ENCODE measurements around the gene ZNF765.

DNA sequence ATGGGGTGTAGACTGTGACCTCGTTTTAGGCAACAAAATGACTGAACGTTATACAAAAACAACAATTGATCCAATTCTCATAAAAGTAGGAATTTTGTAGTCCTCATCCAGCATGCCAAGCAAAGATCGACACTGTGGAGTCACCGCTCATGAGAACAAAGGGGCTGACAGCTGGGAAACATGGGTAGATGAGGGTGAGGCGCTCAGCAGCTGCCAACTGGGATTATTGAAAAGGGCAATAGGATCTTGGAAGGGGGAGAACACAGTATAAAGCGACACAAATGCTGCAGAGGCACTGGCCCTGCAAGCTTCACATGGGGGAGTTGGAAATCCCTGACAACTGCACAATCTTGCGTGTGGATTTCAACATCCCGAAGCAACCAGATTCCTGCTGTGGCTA lies 5.4 kb upstream of the ZNF765 start:
- TF ChIP-seq, protein P1, sequence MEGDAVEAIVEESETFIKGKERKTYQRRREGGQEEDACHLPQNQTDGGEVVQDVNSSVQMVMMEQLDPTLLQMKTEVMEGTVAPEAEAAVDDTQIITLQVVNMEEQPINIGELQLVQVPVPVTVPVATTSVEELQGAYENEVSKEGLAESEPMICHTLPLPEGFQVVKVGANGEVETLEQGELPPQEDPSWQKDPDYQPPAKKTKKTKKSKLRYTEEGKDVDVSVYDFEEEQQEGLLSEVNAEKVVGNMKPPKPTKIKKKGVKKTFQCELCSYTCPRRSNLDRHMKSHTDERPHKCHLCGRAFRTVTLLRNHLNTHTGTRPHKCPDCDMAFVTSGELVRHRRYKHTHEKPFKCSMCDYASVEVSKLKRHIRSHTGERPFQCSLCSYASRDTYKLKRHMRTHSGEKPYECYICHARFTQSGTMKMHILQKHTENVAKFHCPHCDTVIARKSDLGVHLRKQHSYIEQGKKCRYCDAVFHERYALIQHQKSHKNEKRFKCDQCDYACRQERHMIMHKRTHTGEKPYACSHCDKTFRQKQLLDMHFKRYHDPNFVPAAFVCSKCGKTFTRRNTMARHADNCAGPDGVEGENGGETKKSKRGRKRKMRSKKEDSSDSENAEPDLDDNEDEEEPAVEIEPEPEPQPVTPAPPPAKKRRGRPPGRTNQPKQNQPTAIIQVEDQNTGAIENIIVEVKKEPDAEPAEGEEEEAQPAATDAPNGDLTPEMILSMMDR (conservative IDR thresholded peaks at IDR 0.05; ENCODE audit: low read length), result no peak
- TF ChIP-seq EZH2phosphoT487 (IDR thresholded peaks at IDR 0.05; ENCODE audit: borderline replicate concordance, low read depth, low read length), result no peak

All from OCI-LY7 (cell line).